GM18868 (cell line): ENCODE data around the gene FARSB.
A peak's percentile ranks its signal among the peaks of the same experiment; 100 is the strongest.
"Not testable (repeated sequence)": the region's sequence is repeated elsewhere in the genome, so short reads cannot be mapped to it uniquely, and the experiment has no call there.

Source experiments
- ATAC-seq: cut with Tn5 transposase; IDR thresholded peaks from one replicate; pipeline ENCODE4 v1.9.1; 2021; ENCODE audit warnings: mild to moderate bottlenecking, moderate library complexity; ENCODE audit not compliant: unreplicated experiment

The FARSB gene

DNA sequence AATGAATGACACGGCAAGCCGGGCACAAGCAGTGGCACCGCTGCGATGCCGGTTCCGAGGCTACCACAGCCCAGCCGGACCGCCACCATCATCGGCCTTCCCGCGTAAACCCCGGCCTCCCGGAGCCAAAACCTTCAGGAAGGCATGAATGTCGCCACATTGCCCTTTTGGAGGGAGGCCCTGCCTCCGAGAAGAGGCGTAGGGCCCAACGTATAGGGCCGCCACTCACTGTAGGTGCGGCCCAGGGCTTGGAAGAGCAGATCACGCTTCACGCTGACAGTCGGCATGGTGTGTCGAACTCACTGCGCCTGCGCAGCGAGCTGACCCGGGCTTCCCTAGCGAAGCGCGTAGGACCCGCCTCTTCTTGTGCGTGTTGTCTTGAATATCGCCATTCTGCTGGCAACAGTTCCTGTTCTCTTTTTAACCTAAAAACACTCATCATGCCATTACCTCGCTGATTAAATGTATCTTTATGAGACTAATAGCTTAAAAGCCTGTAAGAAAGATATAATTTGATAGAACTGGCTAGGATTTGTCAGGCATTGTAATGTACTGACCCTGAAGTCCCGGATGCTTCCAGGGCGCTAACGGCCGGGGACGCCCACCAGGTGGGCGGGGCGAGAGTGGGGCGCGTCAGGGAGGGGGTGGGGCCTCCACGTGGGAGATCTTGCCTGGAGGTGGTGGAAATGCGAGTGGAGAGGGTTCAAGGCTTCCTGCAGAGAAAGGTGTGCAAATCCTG lies at the start of gene FARSB:
Gene FARSB (minus strand): TSS at position 306 of the 739 bp plus-strand sequence. CDS start 19 bp downstream, at position 287.
- peak; percentile 87 for ATAC-seq

DNA sequence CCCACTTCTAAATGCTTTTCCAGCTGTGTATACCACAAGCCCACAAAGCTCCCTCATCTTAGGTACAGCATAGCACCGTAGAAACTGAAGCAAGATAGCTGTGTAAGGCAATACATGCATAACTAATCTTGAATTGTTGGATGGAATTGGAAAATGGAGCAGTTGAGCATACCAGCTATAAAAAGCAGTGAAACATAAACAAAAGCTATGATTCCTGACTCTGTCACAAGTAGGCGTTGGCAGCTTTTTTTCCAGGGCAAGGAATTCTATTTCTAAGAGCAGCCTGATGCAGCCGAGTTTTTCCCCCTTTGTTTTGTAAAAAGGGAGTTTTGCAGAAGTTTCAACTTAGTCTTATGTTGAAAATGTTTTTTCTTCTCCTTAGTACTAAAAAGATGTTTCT lies 48.0 kb upstream of the FARSB start:
- ATAC-seq, result no peak

DNA sequence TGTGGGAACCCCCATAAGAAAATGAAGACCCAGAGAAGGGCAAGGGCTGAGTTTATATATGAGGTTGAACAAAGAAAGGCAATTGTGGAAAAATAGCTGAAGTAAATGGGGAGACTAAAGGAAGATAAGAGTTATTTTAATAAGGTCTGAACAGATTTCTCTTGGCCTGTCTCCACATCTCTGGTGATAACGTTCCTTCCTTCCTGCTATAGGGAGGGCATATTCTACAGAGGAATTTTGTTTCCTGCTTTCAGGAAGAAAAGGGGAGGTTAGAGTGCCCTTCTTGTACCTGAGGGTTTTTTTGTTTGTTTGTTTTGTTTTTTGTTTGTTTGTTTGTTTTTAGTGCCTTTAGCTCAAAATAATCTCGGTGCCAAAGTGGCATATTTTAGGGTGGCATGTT lies 47.2 kb upstream of the FARSB start:
- no peak for ATAC-seq

DNA sequence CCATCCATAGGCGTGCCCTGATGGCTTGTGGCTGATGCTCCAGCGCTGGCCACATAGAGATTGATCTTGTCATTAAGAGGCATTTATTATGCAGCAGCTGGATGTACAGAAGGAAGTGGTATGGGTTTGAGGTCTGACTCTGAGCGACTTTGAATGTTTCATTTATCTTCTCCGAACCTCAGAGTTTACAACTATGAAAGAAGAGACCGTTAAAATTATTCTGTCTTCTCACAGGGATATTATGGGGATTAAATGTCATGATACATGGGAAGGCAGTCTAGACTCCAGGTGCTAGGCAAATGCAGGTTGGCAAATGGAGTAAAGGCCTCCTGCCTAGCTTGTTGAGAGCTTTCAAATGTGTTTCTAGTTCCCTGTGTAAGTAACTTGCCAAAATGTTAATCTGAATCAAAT lies 45.8 kb upstream of the FARSB start:
- no peak for ATAC-seq

DNA sequence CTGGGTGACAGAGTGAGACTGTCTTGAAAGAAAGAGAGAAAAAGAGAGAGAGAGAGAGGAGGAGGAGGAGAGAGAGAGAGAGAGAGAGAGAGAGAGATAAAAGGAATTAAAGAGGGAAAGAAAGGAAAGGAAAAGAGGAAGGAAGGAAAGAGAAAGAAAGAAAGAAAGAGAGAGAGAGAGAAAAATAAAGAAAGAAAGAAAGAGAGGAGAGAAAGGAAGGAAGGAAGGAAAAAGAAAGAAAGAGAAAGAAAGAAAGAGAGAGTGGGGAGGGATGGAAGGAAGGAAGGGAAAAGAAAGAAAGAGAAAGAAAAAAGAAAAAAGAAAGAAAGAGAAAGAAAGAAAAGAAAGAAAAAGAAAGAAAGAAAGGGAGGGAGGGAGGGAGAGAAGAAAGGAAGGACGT lies 45.3 kb upstream of the FARSB start:
- no peak for ATAC-seq

DNA sequence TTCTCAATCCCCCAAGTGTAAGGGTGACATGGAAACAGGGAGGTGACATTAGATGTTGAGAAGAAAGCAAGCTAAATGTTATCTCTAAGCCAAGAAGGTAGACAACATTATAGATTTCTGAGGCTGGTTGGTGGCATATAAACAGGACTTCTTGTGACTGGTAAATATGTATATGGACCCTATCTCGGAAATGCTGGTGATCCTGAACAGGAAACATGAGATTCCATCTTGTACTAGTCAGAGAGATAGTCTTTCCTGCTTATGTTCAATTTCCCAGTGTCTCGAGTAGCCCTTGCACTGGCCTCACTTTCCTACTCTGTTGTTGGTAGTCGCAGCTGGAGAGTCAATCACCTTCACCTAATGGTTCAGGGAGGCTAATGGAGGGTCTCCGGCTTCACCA lies 42.4 kb upstream of the FARSB start:
- no peak for ATAC-seq

DNA sequence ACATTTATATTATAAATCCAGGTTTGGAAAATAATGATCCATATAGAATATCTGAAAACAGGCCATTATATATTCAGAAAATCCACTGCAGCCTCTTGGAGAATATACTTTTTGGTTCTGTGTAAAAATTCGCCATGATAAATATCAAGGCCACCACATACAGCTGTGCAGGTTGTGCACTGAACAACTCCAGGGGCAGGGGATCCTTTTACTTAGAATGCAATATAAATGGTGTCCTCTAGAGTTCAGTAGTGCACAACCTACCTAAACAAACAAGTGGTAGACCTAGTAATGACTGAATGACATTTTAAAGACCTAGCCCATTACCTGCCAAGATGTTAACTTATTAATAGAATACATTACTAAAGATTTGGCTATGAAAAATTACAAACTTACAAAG lies 37.9 kb upstream of the FARSB start:
- ATAC-seq, result peak; percentile 51

DNA sequence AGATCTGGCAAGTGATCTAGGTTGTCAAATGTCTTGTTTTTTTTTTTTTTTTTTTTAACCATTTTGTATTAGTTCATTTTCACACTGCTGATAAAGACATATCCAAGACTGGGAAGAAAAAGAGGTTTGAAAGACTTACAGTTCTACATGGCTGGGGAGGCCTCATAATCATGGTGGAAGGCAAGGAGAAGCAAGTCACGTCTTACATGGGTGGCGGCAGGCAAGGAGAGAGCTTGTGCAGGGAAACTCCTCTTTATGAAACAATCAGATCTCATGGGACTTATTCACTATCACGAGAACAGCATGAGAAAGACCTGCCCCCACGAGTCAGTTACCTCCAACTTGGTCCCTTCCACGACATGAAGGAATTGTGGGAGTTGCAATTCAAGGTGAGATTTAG lies 37.5 kb upstream of the FARSB start:
- ATAC-seq, result not testable (repeated sequence)

DNA sequence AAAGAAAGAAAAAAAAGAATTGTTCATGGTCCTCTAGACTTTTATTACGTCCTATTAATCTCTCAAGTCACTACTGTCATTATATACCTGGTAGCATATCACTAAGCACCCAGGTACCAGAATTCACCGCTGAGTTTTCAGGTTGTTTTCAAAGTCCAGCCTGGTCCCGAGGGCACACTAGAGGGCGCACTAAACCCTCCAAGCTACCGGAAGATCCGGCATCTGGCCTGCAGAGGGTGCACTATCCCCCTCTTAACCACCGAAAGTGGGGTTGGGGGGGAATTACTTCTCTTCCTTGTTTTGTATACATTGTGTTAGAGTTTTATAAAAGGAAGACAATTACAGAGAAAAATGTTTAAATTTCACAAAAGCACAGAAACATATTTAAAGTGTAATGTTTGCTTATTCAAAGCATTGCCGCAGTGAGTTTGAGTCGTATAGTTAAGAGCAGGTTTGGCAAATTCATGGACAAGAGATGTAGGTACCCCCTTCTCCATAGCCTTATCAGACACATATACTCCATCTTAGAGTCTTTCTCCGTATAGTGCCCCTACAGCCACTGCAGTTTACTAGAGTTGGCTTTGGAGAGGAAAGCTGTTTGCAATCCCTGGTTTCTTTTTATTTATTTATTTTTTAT lies 34.8 kb upstream of the FARSB start:
- peak; percentile 98 for ATAC-seq

DNA sequence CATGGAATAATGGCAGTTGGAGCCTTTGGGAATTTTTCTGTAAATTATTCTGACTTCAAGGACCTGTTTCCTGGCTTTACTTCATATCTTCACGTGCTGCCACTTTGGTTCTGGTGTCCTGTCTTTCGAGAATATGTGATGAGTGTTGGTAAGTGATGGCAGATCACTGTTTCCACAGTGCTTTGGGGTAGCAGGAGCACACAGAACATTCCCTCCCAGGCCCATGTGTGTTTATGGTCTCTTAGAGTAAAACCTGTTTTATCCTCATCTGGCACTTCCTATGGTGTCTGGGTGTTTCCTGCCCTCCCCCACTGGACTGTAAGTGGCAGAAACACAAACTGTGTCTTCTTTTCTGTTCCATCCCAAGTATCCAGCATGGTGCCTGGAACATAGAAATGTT lies 33.4 kb upstream of the FARSB start:
- ATAC-seq, result no peak

DNA sequence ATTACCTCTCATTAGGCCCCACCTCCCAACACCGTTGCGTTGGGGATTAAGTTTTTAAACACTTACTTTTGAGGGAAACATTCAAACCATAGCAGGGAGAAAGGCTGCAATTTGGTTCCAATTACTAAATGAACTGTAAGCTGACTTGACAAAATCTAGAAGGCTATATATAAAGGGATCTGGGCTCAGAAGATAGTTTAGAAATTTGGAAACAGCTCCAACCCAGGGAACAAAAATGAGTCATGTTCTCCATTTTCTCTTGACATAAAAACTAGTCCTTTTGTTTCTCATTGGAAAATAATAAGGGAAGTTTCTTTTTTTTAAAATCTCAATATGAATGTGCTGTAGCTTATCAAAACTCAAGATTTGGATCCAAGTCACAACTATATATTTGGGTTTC lies 33.0 kb upstream of the FARSB start:
- ATAC-seq, result no peak

DNA sequence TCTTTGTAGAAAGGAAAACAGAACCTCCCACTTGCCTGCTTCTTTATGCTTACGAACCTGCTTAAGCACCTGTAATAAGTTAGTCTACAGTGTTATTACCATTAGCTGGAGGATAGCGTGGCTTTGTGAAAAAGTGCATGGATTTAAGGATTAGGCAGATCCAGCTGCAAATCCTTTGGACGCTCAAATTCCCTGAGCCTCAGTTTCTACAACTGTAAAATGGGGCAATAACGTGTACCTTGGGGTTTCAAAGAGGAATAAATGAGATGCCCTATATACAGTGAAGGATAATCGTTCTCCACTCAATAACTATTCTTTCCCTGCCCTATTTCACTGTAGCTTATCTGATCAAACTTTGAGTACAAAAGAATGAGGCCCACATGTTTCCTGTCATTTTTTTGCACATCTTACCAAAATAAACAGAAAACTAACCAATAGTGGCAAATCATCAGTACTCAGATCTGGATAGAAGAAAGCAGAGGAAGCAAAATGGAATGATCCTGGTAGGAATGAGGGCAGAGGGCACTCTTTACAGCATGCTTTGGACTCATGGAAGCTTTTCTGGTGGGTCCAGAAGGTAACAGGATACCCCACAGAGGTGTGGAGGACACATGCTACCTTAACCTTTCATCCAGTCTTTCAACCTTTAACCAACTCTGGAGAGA lies 30.3 kb upstream of the FARSB start:
- ATAC-seq, result no peak

DNA sequence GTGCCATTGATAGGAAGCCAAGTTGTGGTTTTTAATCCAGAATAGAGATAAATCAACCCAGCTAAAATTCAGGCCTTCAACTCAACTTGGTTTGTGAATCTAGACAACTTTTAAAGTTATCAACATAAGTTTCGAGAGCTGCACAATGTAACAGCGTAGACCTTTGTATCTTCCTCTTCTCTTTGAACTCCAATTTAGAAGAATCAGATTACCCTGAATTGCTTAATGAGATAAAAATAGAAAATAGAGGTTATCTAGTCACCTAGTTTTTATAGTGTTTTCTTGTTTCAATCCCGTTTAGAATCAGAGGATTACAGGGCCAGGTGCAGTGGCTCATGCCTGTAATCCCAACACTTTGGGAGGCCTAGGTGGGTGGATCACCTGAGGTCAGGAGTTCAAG lies 27.9 kb upstream of the FARSB start:
- no peak for ATAC-seq

DNA sequence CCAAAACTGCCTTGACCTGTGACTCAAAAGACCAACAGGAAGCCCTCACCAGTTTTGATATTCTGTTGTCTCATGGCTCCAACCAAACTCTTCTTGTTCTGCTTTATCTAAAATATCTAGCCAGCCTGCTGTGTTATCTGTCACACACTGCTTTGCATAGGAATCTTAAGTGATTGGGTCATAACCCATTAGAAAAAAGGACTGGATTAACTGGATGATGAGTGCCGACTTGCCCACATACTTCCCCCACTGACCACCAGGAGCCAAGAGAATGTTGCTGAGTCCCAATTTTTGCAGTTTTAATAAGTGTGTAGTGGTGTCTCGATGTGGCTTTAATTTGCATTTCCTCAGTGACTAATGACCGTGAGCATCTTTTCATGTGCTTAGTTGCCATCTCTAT lies 22.1 kb upstream of the FARSB start:
- no peak for ATAC-seq

DNA sequence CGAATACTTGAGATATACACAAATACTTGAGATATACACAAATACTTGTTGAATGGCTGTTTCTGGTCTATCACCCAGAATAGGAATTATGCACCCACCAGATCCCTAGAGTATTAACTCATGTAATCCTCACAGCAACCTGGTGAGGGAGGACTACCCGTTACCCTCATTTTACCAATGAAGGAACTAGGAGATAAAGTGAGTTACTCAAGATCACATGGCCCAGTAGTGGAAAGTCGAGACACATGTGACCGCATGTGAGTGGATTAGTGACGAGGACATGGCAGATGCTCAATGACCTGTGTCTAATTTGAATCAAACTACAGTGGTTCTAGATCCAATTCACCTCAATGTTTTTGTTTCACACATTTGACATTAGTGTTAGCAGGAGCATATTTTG lies 18.0 kb upstream of the FARSB start:
- ATAC-seq, result no peak

DNA sequence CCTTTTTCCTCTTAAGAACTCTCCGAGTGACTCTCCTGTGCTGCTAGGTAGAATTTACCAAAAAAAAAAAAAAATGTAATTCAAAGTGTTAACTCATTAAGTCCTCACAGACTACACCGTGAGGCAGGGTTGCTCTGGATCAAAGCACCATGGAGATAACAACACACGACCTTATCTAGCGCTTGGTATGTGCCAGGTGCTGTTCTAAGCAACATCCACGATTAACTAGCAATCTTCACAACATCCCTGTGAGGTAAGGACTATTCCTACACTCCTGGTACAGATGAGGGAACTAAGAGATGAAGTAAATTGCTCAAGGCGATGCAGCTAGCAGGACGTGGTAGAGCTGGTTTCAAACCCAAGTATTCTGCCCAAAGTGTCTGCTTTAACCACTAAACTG lies 17.4 kb upstream of the FARSB start:
- ATAC-seq, result no peak

DNA sequence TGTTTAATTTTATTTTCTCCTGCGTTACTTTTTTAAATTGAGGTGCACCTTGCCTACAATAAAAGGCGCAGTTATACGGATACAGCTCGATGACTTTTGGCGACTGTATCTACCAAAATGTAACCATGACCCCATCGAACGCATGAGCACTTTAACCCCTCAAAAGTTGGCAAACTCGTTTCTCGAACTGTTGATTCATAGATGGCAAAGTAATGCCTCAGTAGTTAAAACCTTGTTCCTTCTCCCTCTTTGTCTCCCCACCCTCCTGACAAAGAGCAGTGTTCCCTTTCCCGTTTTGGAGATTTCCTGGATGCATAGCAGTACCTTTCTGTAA lies 16.1 kb upstream of the FARSB start:
- no peak for ATAC-seq

DNA sequence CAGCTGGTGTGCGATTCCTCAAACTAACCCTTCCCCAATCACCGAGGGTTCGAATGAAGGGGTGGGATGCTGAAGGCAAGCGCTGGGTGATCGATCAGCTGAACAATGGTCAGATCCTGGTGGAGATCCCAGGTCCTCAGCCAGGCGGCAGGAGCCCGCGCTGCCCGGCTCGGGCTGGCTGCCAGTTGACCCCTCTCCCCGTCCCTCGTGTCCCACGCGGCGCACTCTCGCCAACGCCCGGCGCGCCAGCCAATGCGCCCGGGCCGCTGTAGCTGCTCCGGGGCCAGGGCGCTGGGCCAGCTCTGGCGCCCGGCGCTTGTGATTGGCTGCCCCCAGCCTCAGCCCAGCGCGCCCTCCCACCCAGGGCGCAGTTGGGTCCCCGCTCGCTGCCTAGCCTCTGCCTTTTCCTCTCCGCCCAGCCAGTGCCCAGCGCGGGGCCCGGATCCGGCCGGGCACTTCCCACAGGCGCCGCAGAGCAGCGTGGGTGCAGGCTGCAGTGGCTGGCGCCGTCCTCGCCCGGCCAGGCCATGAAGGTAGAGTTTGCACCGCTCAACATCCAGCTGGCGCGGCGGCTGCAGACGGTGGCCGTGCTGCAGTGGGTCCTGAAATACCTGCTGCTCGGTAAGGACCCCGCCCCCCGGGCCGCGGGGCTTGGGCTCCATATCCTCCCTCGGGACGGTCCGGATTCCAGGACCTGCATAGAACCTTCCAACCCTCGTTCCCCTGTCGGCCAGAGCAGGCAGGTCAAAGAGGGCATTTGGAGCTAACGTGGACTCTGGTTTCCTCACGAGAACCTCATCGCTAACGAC lies 15.6 kb upstream of the FARSB start, which contains the start of gene MOGAT1:
Gene MOGAT1 (plus strand): TSS at position 400 of the 809 bp plus-strand sequence. CDS start 128 bp downstream, at position 528.
- no peak for ATAC-seq

DNA sequence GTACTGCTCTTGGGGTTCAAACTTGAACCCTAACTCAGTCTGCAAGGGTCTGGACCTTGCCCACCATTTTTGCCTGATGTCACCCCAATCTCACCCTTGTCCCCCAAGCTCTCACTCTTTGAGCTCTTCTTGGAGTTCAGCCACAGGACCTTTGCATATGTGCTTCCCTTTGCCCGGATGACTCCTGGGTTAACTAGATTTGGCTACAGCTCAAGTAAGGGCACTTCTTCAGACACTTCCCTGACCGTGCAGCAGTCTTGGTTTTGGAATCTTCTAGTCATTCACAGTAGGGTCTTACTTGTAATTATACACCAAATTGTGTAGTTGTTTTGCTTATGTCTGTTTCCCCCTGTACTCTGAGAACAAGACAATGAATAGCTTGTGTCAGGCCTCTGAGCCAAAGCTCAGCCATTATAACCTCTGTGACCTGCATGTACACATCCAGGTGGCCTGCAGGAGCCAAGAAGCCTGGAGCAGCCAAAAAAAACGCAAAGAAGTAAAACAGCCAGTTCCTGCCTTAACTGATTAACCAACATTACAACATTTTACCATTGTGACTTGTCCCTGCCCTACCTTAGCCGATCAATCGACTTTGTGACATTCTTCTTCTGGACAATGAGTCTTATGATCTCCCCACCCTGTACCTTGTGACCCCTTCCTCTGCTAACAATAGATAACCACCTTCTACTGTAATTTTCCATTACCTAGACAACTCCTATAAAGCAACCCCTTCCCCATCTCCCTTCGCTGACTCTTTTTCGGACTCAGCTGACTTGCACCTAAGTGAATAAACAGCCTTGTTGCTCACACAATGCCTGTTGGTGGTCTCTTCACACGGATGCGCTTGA lies 14.5 kb upstream of the FARSB start:
- ATAC-seq, result no peak

DNA sequence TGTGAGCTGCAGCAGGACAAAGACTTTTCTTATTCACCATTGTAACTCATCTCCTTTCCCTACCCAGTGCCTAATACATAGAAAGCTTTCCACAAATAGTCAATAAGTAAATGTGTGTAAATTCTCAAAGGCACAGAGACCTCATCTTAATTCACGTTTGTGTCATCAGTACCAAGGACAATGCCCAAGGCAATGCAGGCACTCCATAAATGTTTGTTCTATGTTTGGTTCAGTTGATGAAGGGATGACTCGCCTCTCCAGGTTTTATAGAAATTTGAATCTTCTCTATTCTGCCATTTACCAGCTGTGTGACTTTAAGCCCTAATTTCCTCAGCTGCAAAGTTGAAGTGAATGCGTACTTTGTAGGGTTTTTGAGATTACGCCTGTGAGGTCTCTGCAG lies 13.5 kb upstream of the FARSB start:
- no peak for ATAC-seq
